Neural progenitor cell (in vitro differentiated cells): ENCODE data around the gene CNOT4. TPM values are rescaled to one million over a fixed set of nuclear protein-coding genes. Genes with fewer than 3 reads are reported as not detected.

Experiments
- DNase-seq: peaks from one replicate; pipeline ENCODE4 v3.0.0-alpha.2; 2016; ENCODE audit warnings: low spot score
- H2AFZ ChIP-seq: fragments of 200-600 bp; sonication (generic); replicated peaks from 2 replicates; pipeline ENCODE4 v1.6.1; 2016; ENCODE audit warnings: antibody characterized with exemption
- H3F3A ChIP-seq: fragments of 200-600 bp; sonication (generic); 2 replicates; pipeline ENCODE4 v1.6.1; 2016; ENCODE audit warnings: antibody characterized with exemption, low read depth
- H3K27ac ChIP-seq: fragments of 200-600 bp; sonication (generic); 2 replicates; pipeline ENCODE4 v1.5.1; 2016; ENCODE audit warnings: mild to moderate bottlenecking
- H3K27me3 ChIP-seq: fragments of 200-600 bp; sonication (generic); 2 replicates; pipeline ENCODE4 v1.6.1; 2016; ENCODE audit warnings: mild to moderate bottlenecking, moderate library complexity
- H3K36me3 ChIP-seq: fragments of 200-600 bp; sonication (generic); 2 replicates; pipeline ENCODE4 v1.5.1; 2016
- H3K4me1 ChIP-seq: fragments of 200-600 bp; sonication (generic); 2 replicates; pipeline ENCODE4 v1.6.1; 2016; ENCODE audit warnings: mixed run types
- H3K4me2 ChIP-seq: fragments of 200-600 bp; sonication (generic); 2 replicates; pipeline ENCODE4 v1.6.1; 2016
- H3K4me3 ChIP-seq: fragments of 200-600 bp; sonication (generic); 2 replicates; pipeline ENCODE4 v1.5.1; 2016
- H3K79me2 ChIP-seq: fragments of 200-600 bp; sonication (generic); 2 replicates; pipeline ENCODE4 v1.6.1; 2016; ENCODE audit warnings: low read depth
- H3K9ac ChIP-seq: fragments of 200-600 bp; sonication (generic); 2 replicates; pipeline ENCODE4 v1.6.1; 2016
- H3K9me3 ChIP-seq: fragments of 200-600 bp; sonication (generic); 2 replicates; pipeline ENCODE4 v1.5.1; 2016; ENCODE audit warnings: low read depth
- H4K20me1 ChIP-seq: fragments of 200-600 bp; sonication (generic); 2 replicates; pipeline ENCODE4 v1.6.1; 2016; ENCODE audit warnings: low read depth
- H3K27ac Mint-ChIP-seq: 3 replicates; pipeline ENCODE4 v1.8.0; 2021; ENCODE audit warnings: mixed read lengths
- H3K27me3 Mint-ChIP-seq: 2 replicates; pipeline ENCODE4 v1.8.0; 2022; ENCODE audit warnings: low read depth, mild to moderate bottlenecking, inconsistent platforms, moderate library complexity, mixed read lengths; ENCODE audit not compliant: insufficient read depth
- H3K36me3 Mint-ChIP-seq: 3 replicates; pipeline ENCODE4 v1.8.0; 2021; ENCODE audit warnings: mixed read lengths
- H3K4me1 Mint-ChIP-seq: 3 replicates; pipeline ENCODE4 v1.8.0; 2021; ENCODE audit warnings: mixed read lengths
- H3K4me3 Mint-ChIP-seq: 3 replicates; pipeline ENCODE4 v1.8.0; 2021; ENCODE audit warnings: mild to moderate bottlenecking, moderate library complexity, mixed read lengths
- H3K9me3 Mint-ChIP-seq: 3 replicates; pipeline ENCODE4 v1.8.0; 2020; ENCODE audit warnings: mixed read lengths
- EZH2 ChIP-seq: fragments of 200-600 bp; sonication (generic); IDR thresholded peaks from 2 replicates; pipeline ENCODE4 v1.6.1; 2017; ENCODE audit warnings: antibody characterized with exemption, mild to moderate bottlenecking, moderate library complexity
- EZH2phosphoT487 ChIP-seq: fragments of 200-600 bp; sonication (generic); IDR thresholded peaks from 2 replicates; pipeline ENCODE4 v1.6.1; 2017; ENCODE audit warnings: antibody characterized with exemption
- total RNA-seq: library from RNA; depleted of rRNA; stranded (reverse); fragments of >200 nt; gene quantifications from 2 replicates; pipeline ENCODE4 v1.2.3, GENCODE V29; 2015; ENCODE audit warnings: low replicate concordance
- TF ChIP-seq, protein P1 (sequence below): fragments of 200-600 bp; sonication (generic); IDR thresholded peaks from 2 replicates; pipeline ENCODE4 v1.5.1; 2017; ENCODE audit warnings: antibody characterized with exemption, mild to moderate bottlenecking

The CNOT4 gene
- total RNA-seq, 1 donor from 2014 or later = 21.4 TPM

DNA sequence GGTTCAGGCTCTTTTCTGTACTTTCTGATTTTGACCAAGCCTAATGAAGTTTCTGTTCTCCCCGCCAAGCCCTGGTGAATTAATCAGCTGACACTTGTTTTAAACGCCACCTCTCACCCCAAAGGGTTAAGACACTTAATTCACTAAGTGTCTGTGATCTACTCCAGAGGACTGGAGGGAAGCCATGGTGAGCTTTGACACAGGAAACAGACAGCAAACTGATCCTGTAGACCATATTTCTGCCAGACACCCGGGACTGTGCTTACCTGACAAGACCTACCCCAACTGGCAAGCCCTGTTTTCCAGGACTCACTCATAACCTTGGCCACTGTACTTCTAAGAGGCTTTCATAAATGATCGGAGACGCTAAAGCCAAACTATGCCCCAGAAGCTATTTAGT, 150.3 kb downstream of the CNOT4 start:
- no peak overlapping the region for H3K27ac ChIP-seq
- H3K27me3 ChIP-seq = no peaks in the 10 kb centered on the region
- Mint-ChIP-seq H3K9me3 (no peaks in the 10 kb centered on the region), H3K27me3 (peaks cover 4% of the 10 kb centered on the region), H3K27ac (no peak overlapping the region), H3K4me1 (no peaks in the 10 kb centered on the region), H3K36me3 (peaks cover 17% of the 10 kb centered on the region), H3K4me3 (no peak overlapping the region)
- H3K9me3 ChIP-seq = no peaks in the 10 kb centered on the region
- H4K20me1 ChIP-seq = no peaks in the 10 kb centered on the region
- no peak for TF ChIP-seq EZH2
- no peak for TF ChIP-seq EZH2phosphoT487
- TF ChIP-seq, protein P1, sequence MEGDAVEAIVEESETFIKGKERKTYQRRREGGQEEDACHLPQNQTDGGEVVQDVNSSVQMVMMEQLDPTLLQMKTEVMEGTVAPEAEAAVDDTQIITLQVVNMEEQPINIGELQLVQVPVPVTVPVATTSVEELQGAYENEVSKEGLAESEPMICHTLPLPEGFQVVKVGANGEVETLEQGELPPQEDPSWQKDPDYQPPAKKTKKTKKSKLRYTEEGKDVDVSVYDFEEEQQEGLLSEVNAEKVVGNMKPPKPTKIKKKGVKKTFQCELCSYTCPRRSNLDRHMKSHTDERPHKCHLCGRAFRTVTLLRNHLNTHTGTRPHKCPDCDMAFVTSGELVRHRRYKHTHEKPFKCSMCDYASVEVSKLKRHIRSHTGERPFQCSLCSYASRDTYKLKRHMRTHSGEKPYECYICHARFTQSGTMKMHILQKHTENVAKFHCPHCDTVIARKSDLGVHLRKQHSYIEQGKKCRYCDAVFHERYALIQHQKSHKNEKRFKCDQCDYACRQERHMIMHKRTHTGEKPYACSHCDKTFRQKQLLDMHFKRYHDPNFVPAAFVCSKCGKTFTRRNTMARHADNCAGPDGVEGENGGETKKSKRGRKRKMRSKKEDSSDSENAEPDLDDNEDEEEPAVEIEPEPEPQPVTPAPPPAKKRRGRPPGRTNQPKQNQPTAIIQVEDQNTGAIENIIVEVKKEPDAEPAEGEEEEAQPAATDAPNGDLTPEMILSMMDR = no peak
- no peak for DNase-seq
- H3K79me2 ChIP-seq = no peaks in the 10 kb centered on the region
- H3F3A ChIP-seq = no peaks in the 10 kb centered on the region
- H3K4me1 ChIP-seq = no peaks in the 10 kb centered on the region
- no peak overlapping the region for H3K4me2 ChIP-seq
- H3K9ac ChIP-seq = no peak overlapping the region
- H3K4me3 ChIP-seq = no peak overlapping the region
- H3K36me3 ChIP-seq = no peaks in the 10 kb centered on the region
- H2AFZ ChIP-seq = no peak overlapping the region

- Mint-ChIP-seq H3K27me3 (peaks cover 4% of the 10 kb centered on the region), H3K4me1 (no peaks in the 10 kb centered on the region), H3K27ac (no peak overlapping the region), H3K4me3 (no peak overlapping the region), H3K36me3 (no peaks in the 10 kb centered on the region), H3K9me3 (no peaks in the 10 kb centered on the region)
- DNase-seq = no peak
- Histone ChIP-seq H3K79me2 (no peaks in the 10 kb centered on the region), H3K36me3 (no peaks in the 10 kb centered on the region), H2AFZ (no peak overlapping the region), H3K27me3 (no peaks in the 10 kb centered on the region), H3K27ac (no peak overlapping the region), H3K4me2 (no peak overlapping the region), H4K20me1 (no peaks in the 10 kb centered on the region), H3K4me1 (no peaks in the 10 kb centered on the region), H3K9me3 (no peaks in the 10 kb centered on the region), H3F3A (no peaks in the 10 kb centered on the region), H3K9ac (no peak overlapping the region), H3K4me3 (no peak overlapping the region)
- no peak for TF ChIP-seq EZH2
- TF ChIP-seq, protein P1 = no peak
These were observed 154.4 kb downstream of the CNOT4 start for GRCh38 chr7:135355377-135356048.

DNA sequence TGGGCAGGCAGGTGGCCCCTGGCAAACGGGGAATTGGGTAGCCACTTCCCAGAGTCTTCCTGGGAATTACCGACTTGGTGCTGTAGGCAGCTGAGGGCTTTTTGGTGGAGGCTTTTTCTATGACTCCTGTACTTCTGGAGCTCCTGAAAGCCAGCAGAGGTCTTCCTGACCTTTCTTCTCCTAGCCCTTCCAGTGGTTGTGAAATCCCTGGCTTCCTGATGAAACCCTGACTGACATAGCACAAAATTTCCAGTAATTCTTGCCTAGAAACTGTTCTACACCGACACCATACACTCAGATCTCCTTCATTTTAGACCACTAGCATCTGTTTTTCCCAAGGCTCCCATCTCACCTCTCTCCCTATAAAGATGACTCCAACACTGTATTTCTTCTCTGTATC, 156.1 kb downstream of the CNOT4 start:
- Histone ChIP-seq H4K20me1 (no peaks in the 10 kb centered on the region), H3K9me3 (no peaks in the 10 kb centered on the region), H3K27me3 (no peaks in the 10 kb centered on the region), H3K79me2 (no peaks in the 10 kb centered on the region), H2AFZ (no peak overlapping the region), H3K4me3 (no peak overlapping the region), H3K9ac (no peak overlapping the region), H3F3A (no peaks in the 10 kb centered on the region), H3K27ac (no peak overlapping the region), H3K36me3 (no peaks in the 10 kb centered on the region), H3K4me1 (no peaks in the 10 kb centered on the region), H3K4me2 (no peak overlapping the region)
- Mint-ChIP-seq H3K36me3 (no peaks in the 10 kb centered on the region), H3K27ac (no peak overlapping the region), H3K4me3 (no peak overlapping the region), H3K4me1 (peaks cover 2% of the 10 kb centered on the region), H3K9me3 (no peaks in the 10 kb centered on the region), H3K27me3 (peaks cover 4% of the 10 kb centered on the region)
- DNase-seq = no peak
- TF ChIP-seq EZH2 = no peak
- no peak for TF ChIP-seq EZH2phosphoT487
- TF ChIP-seq, protein P1 = no peak
